GM19438 (cell line): ENCODE measurements around the gene SLC66A3.

Experiments
- ATAC-seq: cut with Tn5 transposase; IDR thresholded peaks from one replicate; pipeline ENCODE4 v1.9.1; 2021; ENCODE audit warnings: low read depth; ENCODE audit not compliant: unreplicated experiment

The SLC66A3 gene

GRCh38 chr2:11133936-11134320, 21.3 kb upstream of the SLC66A3 start:
- no peak for ATAC-seq

- no peak for ATAC-seq
Observed at GRCh38 chr2:11134349-11134748, 20.9 kb upstream of the SLC66A3 start.

- ATAC-seq, result no peak
Observed at GRCh38 chr2:11140492-11140891, 14.8 kb upstream of the SLC66A3 start.

GRCh38 chr2:11141319-11141718, 13.9 kb upstream of the SLC66A3 start:
- no peak for ATAC-seq

GRCh38 chr2:11142330-11142729, 12.9 kb upstream of the SLC66A3 start:
- no peak for ATAC-seq

GRCh38 chr2:11142987-11143386, 12.3 kb upstream of the SLC66A3 start:
- ATAC-seq, result no peak

GRCh38 chr2:11144077-11144737, 11.1 kb upstream of the SLC66A3 start:
- ATAC-seq, result no peak

GRCh38 chr2:11144738-11145079, 10.6 kb upstream of the SLC66A3 start:
- no peak for ATAC-seq

GRCh38 chr2:11145350-11145749, 9.9 kb upstream of the SLC66A3 start:
- no peak for ATAC-seq

GRCh38 chr2:11146076-11146475, 9.2 kb upstream of the SLC66A3 start:
- no peak for ATAC-seq

- no peak for ATAC-seq
Observed at GRCh38 chr2:11147263-11147662, 8.0 kb upstream of the SLC66A3 start.

- ATAC-seq, result no peak
Observed at GRCh38 chr2:11152591-11152990, 2.7 kb upstream of the SLC66A3 start.

- peak; percentile 5 for ATAC-seq
Observed at GRCh38 chr2:11154016-11154922, 998 bp upstream of the SLC66A3 start.

GRCh38 chr2:11154923-11155380, 315 bp upstream of the SLC66A3 start:
- ATAC-seq, result peak; percentile 68

GRCh38 chr2:11156396-11157075, 1.3 kb downstream of the SLC66A3 start:
- no peak for ATAC-seq

GRCh38 chr2:11157296-11157695, 2.0 kb downstream of the SLC66A3 start:
- ATAC-seq, result no peak

GRCh38 chr2:11157731-11158130, 2.5 kb downstream of the SLC66A3 start:
- ATAC-seq, result no peak

GRCh38 chr2:11158916-11159573, 3.8 kb downstream of the SLC66A3 start:
- ATAC-seq, result no peak

GRCh38 chr2:11159574-11160170, 4.4 kb downstream of the SLC66A3 start:
- ATAC-seq, result no peak

GRCh38 chr2:11160256-11160655, 5.0 kb downstream of the SLC66A3 start:
- no peak for ATAC-seq
